AG04449 (cell line): Measurements from ENCODE around the gene CYP11A1.

ENCODE experiments used
- CTCF ChIA-PET: fragments of 350-600 bp; formaldehyde crosslinking; extraction: SDS; loops from one replicate; lab custom pipeline; 2021; ENCODE audit warnings: antibody characterized with exemption; lab: Yijun Ruan, JAX
- POLR2A ChIA-PET: fragments of 400-600, 350-600 bp; formaldehyde crosslinking; extraction: SDS; loops from one replicate; lab custom pipeline; 2020; ENCODE audit warnings: antibody characterized with exemption, inconsistent platforms; lab: Yijun Ruan, JAX
- DNase-seq: peaks from one replicate; pipeline ENCODE4 v3.0.0-alpha.2; 2010; ENCODE audit warnings: low read depth, low spot score
- H3K4me3 ChIP-seq: 2 replicates; pipeline ENCODE4 v1.5.1; 2011; ENCODE audit warnings: low read depth, mild to moderate bottlenecking, control low read depth, low read length
- CTCF ChIP-seq: IDR thresholded peaks from one replicate; pipeline ENCODE4 v1.5.1; 2011; ENCODE audit warnings: mild to moderate bottlenecking, moderate library complexity, low read length, control low read depth, inconsistent platforms; ENCODE audit not compliant: insufficient read depth; ENCODE audit errors: missing control alignments

Gene CYP11A1

DNA sequence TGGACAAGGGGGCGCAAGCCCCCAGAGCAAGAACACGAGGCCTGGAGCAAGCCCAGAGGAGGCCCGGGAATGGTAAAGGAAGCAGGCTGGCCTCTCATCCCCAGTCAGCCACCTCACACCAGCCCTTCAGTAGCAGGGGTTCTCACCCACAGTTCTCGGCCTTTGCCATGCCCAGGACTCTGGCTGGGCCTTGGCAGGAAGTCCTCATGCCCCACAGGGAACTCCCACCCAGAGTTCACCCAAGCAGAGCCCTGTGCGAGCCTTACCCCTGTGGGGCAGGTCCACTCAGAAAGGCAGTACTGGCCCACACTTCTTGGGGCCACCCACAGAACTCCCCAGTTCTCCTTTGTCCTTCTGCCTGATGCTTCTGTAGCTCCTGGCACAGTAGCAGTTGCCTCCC, 30.3 kb downstream of the CYP11A1 start:
- no peak for TF ChIP-seq CTCF
- CTCF ChIA-PET, result interaction anchor here (1.0 to 2.8 kb wide), 6 partner anchors 12 to 30 kb away, joined by 3 to 14 read pairs (median 4); no protein-coding TSS in a partner anchor
- DNase-seq, result no peak
- H3K4me3 ChIP-seq, result no peak overlapping the region
- POLR2A ChIA-PET, result no interaction called here

DNA sequence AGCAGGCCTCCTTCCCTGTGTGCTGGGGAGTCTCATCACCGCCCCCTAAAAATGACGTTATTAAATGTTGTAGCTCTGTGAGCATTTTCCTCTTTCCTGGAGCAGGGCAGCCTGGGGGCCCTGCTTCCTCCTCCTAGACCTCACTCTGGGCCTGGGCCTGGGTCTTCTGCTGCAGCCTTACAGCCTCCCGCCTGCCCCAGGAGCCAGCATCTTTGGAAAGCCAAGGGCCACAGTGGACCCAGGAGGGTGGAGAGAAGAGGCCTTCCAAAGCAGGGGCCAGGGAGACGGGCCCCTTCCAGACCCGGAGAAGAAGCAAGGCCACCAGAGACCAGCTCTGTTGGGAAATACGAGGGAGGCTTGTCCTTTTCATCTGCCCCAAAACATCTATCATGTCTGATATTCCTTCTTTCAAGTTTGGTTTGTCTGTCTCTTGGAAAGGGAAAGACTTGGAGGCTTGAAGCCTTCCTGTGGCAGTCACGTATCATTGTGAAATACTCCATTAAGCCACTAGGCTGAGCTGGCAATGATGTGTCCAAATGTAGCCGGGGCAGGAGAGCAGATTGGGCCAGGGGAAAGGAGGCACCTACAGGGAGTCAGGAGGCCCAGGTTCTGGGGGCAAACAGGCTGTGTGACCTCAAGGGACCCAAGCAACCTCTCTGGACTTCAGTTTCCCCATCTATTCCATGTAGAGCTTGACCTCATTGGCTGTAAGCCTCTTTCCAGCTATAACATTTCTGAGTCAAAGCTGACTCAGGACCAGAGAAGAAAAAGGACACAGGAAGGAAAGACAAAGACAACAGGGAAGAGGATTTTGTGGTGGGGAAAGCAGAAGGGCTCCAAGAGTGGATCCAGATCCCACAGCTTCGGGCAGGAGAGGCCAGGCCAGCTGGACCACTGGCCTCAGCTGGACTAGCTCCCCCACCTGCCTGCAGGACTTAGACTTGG, 31.1 kb downstream of the CYP11A1 start:
- no peak for TF ChIP-seq CTCF
- ChIA-PET CTCF (interaction anchor here (0.6 to 2.8 kb wide), 7 partner anchors 10 to 817 kb away, joined by 3 to 14 read pairs (median 4); no protein-coding TSS in a partner anchor), POLR2A (no interaction called here)
- no peak for DNase-seq
- H3K4me3 ChIP-seq, result no peak overlapping the region

- POLR2A ChIA-PET, result no interaction called here
- no peak for DNase-seq
- no peak overlapping the region for H3K4me3 ChIP-seq
Observed at GRCh38 chr15:74335396-74335795, 32.0 kb downstream of the CYP11A1 start.

DNA sequence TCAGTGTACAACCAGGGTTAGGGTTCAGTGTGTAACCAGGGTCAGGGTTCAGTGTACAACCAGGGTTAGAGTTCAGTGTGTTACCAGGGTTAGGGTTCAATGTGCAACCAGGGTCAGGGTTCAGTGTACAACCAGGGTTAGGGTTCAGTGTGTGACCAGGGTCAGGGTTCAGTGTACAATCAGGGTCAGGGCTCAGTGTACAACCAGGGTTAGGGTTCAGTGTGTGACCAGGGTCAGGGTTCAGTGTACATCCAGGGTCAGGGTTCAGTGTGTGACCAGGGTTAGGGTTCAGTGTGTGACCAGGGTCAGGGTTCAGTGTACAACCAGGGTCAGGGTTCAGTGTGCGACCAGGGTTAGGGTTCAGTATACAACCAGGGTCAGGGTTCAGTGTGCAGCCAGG, 33.3 kb downstream of the CYP11A1 start:
- H3K4me3 ChIP-seq, result no peak overlapping the region
- CTCF ChIA-PET, result interaction anchor here (1.8 to 2.8 kb wide), 3 partner anchors 8 to 14 kb away, joined by 7 to 14 read pairs (median 10); no protein-coding TSS in a partner anchor
- no peak for TF ChIP-seq CTCF
- POLR2A ChIA-PET, result no interaction called here
- DNase-seq, result no peak

More at GRCh38 chr15:74335396-74335795, 32.0 kb downstream of the CYP11A1 start:
- no peak for TF ChIP-seq CTCF
- CTCF ChIA-PET, result interaction anchor here (0.6 to 2.8 kb wide), 4 partner anchors 9 to 818 kb away, joined by 3 to 14 read pairs (median 8); no protein-coding TSS in a partner anchor

- ChIA-PET CTCF (interaction anchor here (2.0 kb wide), 1 partner anchor 11 kb away, joined by 10 read pairs; no protein-coding TSS in a partner anchor), POLR2A (no interaction called here)
- no peak overlapping the region for H3K4me3 ChIP-seq
- DNase-seq, result no peak
- TF ChIP-seq CTCF, result no peak
Observed at GRCh38 chr15:74333662-74334061, 33.8 kb downstream of the CYP11A1 start.

DNA sequence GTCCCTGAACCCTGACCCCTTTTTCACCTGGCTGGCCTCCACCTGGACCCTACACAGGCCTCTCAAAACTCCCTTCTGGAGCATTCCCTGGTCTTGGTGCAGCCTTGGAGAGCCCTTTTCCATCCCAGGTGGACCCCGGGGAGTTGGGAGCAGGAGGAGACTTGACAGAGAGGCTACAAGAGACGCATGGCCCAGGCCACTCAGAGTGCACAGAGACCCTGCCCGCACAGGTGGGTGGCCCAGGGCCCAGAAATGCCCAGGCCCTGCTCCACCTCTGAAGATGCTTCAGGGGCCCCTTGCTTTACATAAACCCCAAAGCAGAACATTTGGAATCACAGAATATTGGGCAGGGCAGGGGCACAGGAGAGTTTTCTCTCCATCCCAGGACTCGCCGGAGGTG, 34.4 kb downstream of the CYP11A1 start:
- TF ChIP-seq CTCF, result no peak
- no peak overlapping the region for H3K4me3 ChIP-seq
- ChIA-PET POLR2A (no interaction called here), CTCF (interaction anchor here (4.9 kb wide), 1 partner anchor 12 kb away, joined by 67 read pairs; no protein-coding TSS in a partner anchor)
- DNase-seq, result no peak
